Lung (tissue), 12 donors: ENCODE measurements around the gene BNIP3. TPM values are rescaled to one million over a fixed set of nuclear protein-coding genes. Genes with fewer than 3 reads are reported as not detected.

Source experiments
- ATAC-seq: fragments of 200-7000 bp; cut with Tn5 transposase; one replicate; pipeline ENCODE4 v1.9.1; 2020; ENCODE audit warnings: moderate number of reproducible peaks; ENCODE audit not compliant: insufficient read depth, low FRiP score
- DNase-seq, 3 donors: peaks; one replicate each; pipeline ENCODE4 v3.0.0-alpha.2; 2013 to 2017
- H3K27ac ChIP-seq, 2 donors: one replicate each; pipeline ENCODE4 v1.5.1; 2013; ENCODE audit warnings: mild to moderate bottlenecking in 2 of 2, moderate library complexity in 2 of 2, control low read depth in 1 of 2, inconsistent platforms in 1 of 2, low read depth in 1 of 2, low read length in 1 of 2
- H3K27me3 ChIP-seq, 3 donors: one replicate each; pipeline ENCODE4 v1.5.1; 2013; ENCODE audit warnings: low read length in 2 of 3; ENCODE audit not compliant: control insufficient read depth in 3 of 3, insufficient read depth in 3 of 3
- H3K36me3 ChIP-seq, 4 donors: one replicate each; pipeline ENCODE4 v1.5.1; 2013; ENCODE audit warnings: low read length in 4 of 4, mild to moderate bottlenecking in 1 of 4, moderate library complexity in 1 of 4; ENCODE audit not compliant: control insufficient read depth in 4 of 4, insufficient read depth in 4 of 4
- H3K4me1 ChIP-seq, 5 donors: one replicate each; pipeline ENCODE4 v1.5.1; 2013; ENCODE audit warnings: low read length in 5 of 5, mild to moderate bottlenecking in 2 of 5, moderate library complexity in 1 of 5; ENCODE audit not compliant: control insufficient read depth in 5 of 5, insufficient read depth in 5 of 5
- H3K4me3 ChIP-seq: one replicate; pipeline ENCODE4 v1.5.1; 2013; ENCODE audit warnings: mild to moderate bottlenecking, control low read depth, moderate library complexity
- H3K9ac ChIP-seq, 2 donors: one replicate each; pipeline ENCODE4 v1.5.1; 2013; ENCODE audit warnings: low read length in 2 of 2, control low read depth in 1 of 2; ENCODE audit not compliant: insufficient read depth in 1 of 2
- H3K9me3 ChIP-seq, 4 donors: one replicate each; pipeline ENCODE4 v1.5.1; 2013; ENCODE audit warnings: low read length in 3 of 4, mild to moderate bottlenecking in 1 of 4, moderate library complexity in 1 of 4; ENCODE audit not compliant: control insufficient read depth in 4 of 4, insufficient read depth in 3 of 4
- CTCF ChIP-seq: IDR thresholded peaks from 2 replicates; pipeline ENCODE4 v1.5.1; 2012; ENCODE audit warnings: mild to moderate bottlenecking; ENCODE audit errors: control extremely low read depth, extremely low read depth
- WGBS, 2 donors: extraction: QIAGEN DNeasy Blood & Tissue Kit; methylation state at CpG; one replicate each; pipeline ENCODE4 v1.1.7; 2013; 5-methylcytosine and 5-hydroxymethylcytosine counted together
- polyA plus RNA-seq, 2 donors: library from polyadenylated mRNA; stranded (reverse); fragments of 200-250 nt; gene quantifications; one replicate each; pipeline ENCODE4 v1.2.1, GENCODE V29; 2013
- total RNA-seq, 2 donors: library from RNA; depleted of rRNA in 1 of 2; stranded (reverse); fragments of >200 nt in 1 of 2; gene quantifications; one replicate each; pipeline ENCODE4 v1.2.1, GENCODE V29; 2014 to 2021
- donor health status: control.
- donor health status: control.
- donor health status: Bipolar disorder and iron deficiency.
- donor health status: healthy.
- donor health status: DM: yes; HTN: yes; CAD: no.

BNIP3 gene
- total and polyA plus RNA-seq, 4 donors, result 20.4 to 38.4 (median 30.8) TPM

GRCh38 chr10:131931981-131932380 is 49.7 kb downstream of the BNIP3 start:
- Histone ChIP-seq H3K9ac (no peak overlapping the region), H3K4me3 (no peak overlapping the region), H3K9me3 (no peaks in the 10 kb centered on the region), H3K4me1 (peaks cover 0 to 35% (median 16%) of the 10 kb centered on the region in 5 donors), H3K36me3 (peaks cover 0 to 11% (median 8%) of the 10 kb centered on the region in 4 donors), H3K27me3 (no peaks in the 10 kb centered on the region), H3K27ac (no peak overlapping the region)
- DNase-seq, result no peak
- no peak for ATAC-seq
- TF ChIP-seq CTCF, result no peak
- 92 to 97% methylated on average over 13 of the region's 13 CpGs for WGBS, 2 donors

- Histone ChIP-seq H3K4me3 (no peak overlapping the region), H3K36me3 (peaks cover 0 to 11% (median 5%) of the 10 kb centered on the region in 4 donors), H3K27me3 (no peaks in the 10 kb centered on the region), H3K9me3 (peaks cover 0 to 1% (median 0%) of the 10 kb centered on the region in 4 donors), H3K9ac (no peak overlapping the region), H3K27ac (no peak overlapping the region), H3K4me1 (peaks cover 0 to 37% (median 17%) of the 10 kb centered on the region in 5 donors)
- WGBS, 2 donors, result 93 to 94% methylated on average over 16 of the region's 16 CpGs
- DNase-seq (no peak), ATAC-seq (no peak)
- TF ChIP-seq CTCF, result no peak
Observed at GRCh38 chr10:131930586-131931330, 51.0 kb downstream of the BNIP3 start.

GRCh38 chr10:131930150-131930549 is 51.6 kb downstream of the BNIP3 start:
- DNase-seq (no peak), ATAC-seq (no peak)
- peaks cover 0 to 11% (median 5%) of the 10 kb centered on the region in 4 donors for H3K36me3 ChIP-seq
- H3K27me3 ChIP-seq, result no peaks in the 10 kb centered on the region
- H3K4me1 ChIP-seq, result peaks cover 0 to 38% (median 17%) of the 10 kb centered on the region in 5 donors
- H3K9me3 ChIP-seq, result peaks cover 0 to 3% (median 0%) of the 10 kb centered on the region in 4 donors
- H3K27ac ChIP-seq, result no peak overlapping the region
- no peak overlapping the region for H3K4me3 ChIP-seq
- 76 to 90% methylated on average over 4 of the region's 4 CpGs for WGBS, 2 donors
- no peak for TF ChIP-seq CTCF
- no peak overlapping the region for H3K9ac ChIP-seq
